Fibroblast of pulmonary artery (primary cell): Measurements from ENCODE around the gene KLHL8.
A peak's percentile ranks its signal among the peaks of the same experiment; 100 is the strongest.

Experiments used
- DNase-seq: peaks from one replicate; pipeline ENCODE4 v3.0.0-alpha.2; 2010; ENCODE audit warnings: low read depth
- H3K4me3 ChIP-seq: replicated peaks from 2 replicates; pipeline ENCODE4 v1.5.1; 2011; ENCODE audit warnings: low read depth, mild to moderate bottlenecking, control low read depth, low read length, moderate library complexity
- TF ChIP-seq, protein P1 (sequence below): IDR thresholded peaks from 2 replicates; pipeline ENCODE4 v1.5.1; 2011; ENCODE audit warnings: mild to moderate bottlenecking, control low read depth, low read length, inconsistent platforms; ENCODE audit errors: missing control alignments

KLHL8 gene

DNA sequence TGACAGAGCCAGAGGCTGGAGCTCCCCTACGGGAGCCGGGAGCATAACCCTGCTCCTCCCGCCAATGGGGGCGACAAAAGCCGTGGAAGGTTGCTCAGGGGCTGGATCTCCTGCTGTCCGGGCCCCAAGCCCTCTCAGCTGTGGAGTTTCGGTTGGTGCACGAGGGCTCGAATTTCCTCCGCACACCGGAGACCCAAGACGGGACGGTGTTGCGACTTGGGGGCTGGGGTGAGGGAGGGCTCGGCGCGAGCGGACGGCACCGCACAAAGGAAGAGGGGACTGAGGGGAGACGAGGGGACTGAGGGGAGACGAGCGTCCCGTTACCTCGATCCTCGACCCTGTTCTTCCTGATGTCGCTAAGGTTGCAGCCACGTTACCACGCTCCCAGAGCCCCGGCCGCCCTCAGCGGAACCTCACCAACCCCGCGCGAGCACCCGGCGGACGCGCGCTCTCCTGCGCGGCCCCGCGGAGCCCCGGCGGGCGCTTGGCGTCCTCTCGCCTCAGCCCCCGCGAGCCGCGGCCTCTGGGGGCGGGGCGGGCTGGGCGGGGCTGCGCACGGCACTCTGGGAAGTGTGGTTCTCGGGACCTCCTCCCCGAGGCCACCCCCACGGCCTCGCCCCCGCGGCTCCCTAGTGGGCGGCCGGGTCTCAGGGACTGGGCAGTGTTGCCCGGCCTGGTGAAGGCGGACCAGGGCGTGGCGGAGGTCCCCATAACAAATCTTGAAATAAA is at the start of gene KLHL8:
Gene KLHL8 (minus strand): TSS at position 525 of the 729 bp plus-strand sequence. CDS start 25,079 bp downstream, outside the sequence.
- TF ChIP-seq, protein P1, sequence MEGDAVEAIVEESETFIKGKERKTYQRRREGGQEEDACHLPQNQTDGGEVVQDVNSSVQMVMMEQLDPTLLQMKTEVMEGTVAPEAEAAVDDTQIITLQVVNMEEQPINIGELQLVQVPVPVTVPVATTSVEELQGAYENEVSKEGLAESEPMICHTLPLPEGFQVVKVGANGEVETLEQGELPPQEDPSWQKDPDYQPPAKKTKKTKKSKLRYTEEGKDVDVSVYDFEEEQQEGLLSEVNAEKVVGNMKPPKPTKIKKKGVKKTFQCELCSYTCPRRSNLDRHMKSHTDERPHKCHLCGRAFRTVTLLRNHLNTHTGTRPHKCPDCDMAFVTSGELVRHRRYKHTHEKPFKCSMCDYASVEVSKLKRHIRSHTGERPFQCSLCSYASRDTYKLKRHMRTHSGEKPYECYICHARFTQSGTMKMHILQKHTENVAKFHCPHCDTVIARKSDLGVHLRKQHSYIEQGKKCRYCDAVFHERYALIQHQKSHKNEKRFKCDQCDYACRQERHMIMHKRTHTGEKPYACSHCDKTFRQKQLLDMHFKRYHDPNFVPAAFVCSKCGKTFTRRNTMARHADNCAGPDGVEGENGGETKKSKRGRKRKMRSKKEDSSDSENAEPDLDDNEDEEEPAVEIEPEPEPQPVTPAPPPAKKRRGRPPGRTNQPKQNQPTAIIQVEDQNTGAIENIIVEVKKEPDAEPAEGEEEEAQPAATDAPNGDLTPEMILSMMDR, result peak; percentile 11
- peak within 1 kb of the TSS; percentile 97 for H3K4me3 ChIP-seq
- DNase-seq, result peak; percentile 85

DNA sequence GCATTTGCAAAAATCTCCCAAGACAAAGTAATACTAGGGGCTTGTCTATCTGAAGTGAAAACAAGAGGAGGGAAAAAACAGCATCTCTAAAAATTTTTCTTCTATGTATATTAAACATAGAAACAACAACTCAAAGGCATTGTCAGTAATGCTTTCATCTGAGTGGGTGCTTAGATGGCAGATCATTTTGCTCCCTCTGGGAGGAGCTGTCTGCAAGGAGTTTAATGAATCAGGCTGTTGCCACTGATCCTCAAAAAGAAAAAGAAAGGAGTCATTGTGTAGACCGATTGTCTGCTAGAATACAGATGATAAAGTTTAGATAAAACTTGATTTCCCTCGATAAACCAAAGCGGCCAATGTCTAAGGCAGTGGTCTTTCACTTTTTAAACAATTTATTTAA is 49.7 kb upstream of the KLHL8 start:
- TF ChIP-seq, protein P1, result peak; percentile 79
- no peak overlapping the region for H3K4me3 ChIP-seq
- peak; percentile 76 for DNase-seq

DNA sequence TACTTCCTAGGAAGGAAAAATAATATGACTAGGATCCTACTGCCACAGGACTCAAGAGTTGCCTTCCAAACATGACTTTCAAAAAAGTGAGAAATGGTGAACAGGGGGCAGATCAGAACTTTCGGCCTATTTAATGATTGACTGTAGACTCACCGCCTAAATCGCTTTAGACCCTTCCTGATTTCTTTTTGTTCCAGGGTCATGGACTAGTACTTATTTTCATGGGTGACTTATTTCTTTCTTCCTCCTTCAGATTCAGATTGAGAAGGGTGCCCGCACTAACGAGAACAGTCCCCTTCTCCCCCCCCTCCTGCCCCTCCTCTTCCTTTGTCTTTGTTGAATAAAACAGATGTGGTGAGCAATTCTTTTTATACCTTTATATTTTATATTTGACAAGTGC is 48.0 kb upstream of the KLHL8 start:
- no peak for DNase-seq
- no peak overlapping the region for H3K4me3 ChIP-seq
- TF ChIP-seq, protein P1, result no peak

DNA sequence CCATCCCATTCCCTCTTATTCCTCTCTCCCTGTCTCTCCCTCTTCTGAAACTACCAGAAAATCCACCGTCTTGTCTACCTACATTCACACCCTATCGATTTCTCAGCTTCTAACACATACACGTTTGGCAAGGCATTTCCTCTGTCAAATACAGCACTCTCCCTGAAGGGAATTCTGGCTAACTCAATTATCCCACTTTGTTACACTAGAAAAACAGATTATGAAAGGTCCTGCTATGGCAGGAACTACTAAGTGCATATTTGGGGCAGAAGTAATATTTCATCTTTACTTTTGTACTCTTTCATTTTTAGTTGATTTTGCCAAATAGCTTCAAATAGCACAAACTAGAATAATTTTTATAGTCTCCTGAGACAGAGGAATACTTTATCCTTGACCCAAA is 46.6 kb upstream of the KLHL8 start:
- H3K4me3 ChIP-seq, result no peak overlapping the region
- TF ChIP-seq, protein P1, result no peak
- no peak for DNase-seq

DNA sequence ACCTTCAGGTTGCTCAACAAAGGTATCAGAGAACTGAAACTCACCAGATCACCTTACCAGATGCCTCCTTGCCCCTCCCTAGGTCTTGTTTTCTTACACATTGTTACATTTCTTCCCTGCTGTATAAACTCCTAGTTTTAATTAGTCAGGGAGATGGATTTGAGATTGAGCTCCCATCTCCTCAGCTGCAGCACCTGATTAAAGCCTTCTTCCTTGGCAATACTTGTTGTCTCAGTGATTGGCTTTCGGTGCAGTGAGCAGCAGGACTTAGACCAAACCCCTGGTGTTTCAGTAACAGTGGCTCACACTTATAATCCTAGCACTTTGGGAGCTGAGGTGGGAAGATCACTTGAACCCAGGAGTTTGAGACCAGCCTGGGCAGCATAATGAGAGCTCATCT is 42.5 kb upstream of the KLHL8 start:
- TF ChIP-seq, protein P1, result no peak

DNA sequence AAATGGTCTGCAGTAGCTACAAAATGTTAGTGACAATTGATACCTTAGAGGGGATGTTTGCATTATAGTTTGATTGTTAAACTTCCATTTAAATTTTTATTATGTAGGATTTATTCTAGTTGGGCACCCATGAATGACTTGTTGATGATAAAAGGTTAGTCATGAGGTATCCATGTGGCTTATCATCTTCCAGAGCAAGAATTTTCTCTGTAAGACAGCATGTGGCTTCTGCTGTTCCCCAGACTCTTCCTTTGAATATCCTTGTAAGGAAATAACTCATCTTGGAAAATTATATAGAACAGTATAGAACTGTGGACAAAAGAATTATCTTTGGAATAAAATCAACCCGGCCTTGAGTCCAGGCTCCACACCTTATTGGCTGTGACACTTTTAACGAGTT is 40.1 kb upstream of the KLHL8 start:
- no peak overlapping the region for H3K4me3 ChIP-seq
- TF ChIP-seq, protein P1, result no peak
- no peak for DNase-seq

More for the DNA sequence above, 42.5 kb upstream of the KLHL8 start:
- H3K4me3 ChIP-seq, result no peak overlapping the region
- DNase-seq, result no peak

DNA sequence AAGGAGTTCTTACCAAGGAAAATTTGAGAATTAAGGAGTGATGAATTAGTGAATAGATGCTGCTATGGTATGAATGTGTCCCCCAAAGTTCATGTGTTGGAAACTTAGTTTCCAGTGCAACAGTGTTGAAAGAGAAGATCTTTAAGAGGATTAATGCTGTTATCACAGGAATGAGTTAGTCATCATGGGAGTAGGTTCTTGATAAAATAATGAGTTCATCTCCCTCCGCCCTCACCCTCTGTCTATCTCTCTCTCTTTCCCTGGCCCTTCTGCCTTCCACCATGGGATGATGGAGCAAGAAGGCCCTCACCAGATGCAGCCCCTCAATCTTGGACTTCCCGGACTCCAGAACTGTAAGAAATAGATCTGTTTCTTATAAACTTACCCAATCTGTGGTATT is 38.3 kb upstream of the KLHL8 start:
- TF ChIP-seq, protein P1, result no peak

More for the DNA sequence above, 38.3 kb upstream of the KLHL8 start:
- no peak for DNase-seq
- H3K4me3 ChIP-seq, result no peak overlapping the region
